Smooth muscle cell of bladder (primary cell): Measurements from ENCODE around the gene DYTN. TPM values are rescaled to one million over a fixed set of nuclear protein-coding genes. Genes with fewer than 3 reads are reported as not detected.

Source experiments
- total RNA-seq: library from RNA; depleted of rRNA; stranded (reverse); fragments of >200 nt; gene quantifications from 2 replicates; pipeline ENCODE4 v1.2.3, GENCODE V29; 2014

The DYTN gene
- total RNA-seq = not detected in 2 replicates

GRCh38 chr2:206718296-206718695, at the start of gene DYTN:
DYTN (minus strand) TSS chr2:206718396; CDS start chr2:206718279, 117 bp downstream.

GRCh38 chr2:206765242-206766056, 47.3 kb upstream of the DYTN start, which contains the start of the genes FASTKD2 and MDH1B:
FASTKD2 (plus strand) TSS chr2:206765606; CDS start chr2:206766694, 1,088 bp downstream.
MDH1B (minus strand) TSS chr2:206765328; CDS start chr2:206765271, 57 bp downstream.

GRCh38 chr2:206642075-206643025, 75.8 kb downstream of the DYTN start, which contains the start of gene FAM237A:
FAM237A (plus strand) TSS chr2:206642487; CDS start chr2:206644237, 1,750 bp downstream.

Other genes with a start within 250 kb of the DYTN start
- gene FAM237A, start 75.9 kb downstream of the DYTN start, total RNA-seq = not detected in 2 replicates
- gene MDH1B, start 46.9 kb upstream of the DYTN start, total RNA-seq = 1.4 and 2.0 TPM in 2 replicates
- gene FASTKD2, start 47.2 kb upstream of the DYTN start, total RNA-seq = 33.0 and 36.3 TPM in 2 replicates
- 0.09 TPM in 1 of 2 replicates, not detected in the other for gene CPO, start 221.1 kb upstream of the DYTN start, total RNA-seq